ENCODE data around the gene PDE6A.

The PDE6A gene

DNA sequence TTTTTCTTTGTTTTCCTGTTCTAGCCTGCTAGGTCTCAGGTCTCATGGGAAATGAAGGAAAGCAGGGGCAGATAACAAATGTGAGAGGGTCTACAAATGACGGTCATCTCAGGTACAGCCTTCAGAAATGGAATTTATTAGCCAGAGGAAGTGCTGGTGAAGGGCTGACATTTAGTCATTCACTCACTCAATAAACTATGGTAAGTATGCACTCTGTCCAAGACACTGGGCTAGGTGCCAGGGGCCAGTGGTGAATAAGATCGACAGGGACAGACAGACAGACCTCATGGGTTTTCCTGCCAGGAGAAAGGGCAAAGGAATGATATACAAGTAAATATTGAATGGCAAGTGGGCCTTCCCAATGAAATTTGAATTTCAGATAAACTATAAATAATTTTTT is 6.3 kb downstream of the PDE6A start:
- no peak overlapping the region for H3K9ac ChIP-seq (ENCODE audit: low read length)
- no peak overlapping the region for H2AFZ ChIP-seq (ENCODE audit: low read depth, low read length)
- H3K4me1 ChIP-seq (ENCODE audit: control insufficient read depth, insufficient read depth, low read depth, low read length) = peaks cover 11% of the 10 kb centered on the region
- H3K27ac ChIP-seq (ENCODE audit: low read length, poor library complexity, severe bottlenecking) = peak overlapping the region; percentile 17
- no peaks in the 10 kb centered on the region for H3K79me1 ChIP-seq (replicated peaks; ENCODE audit: low read length, poor library complexity, severe bottlenecking)
- H3K36me3 ChIP-seq (ENCODE audit: control insufficient read depth in 1 of 2, insufficient read depth in 2 of 2, low read depth in 1 of 2, low read length in 2 of 2) = no peaks in the 10 kb centered on the region
- no peak overlapping the region for H3K4me3 ChIP-seq (ENCODE audit: insufficient read depth in 1 of 2, low read depth in 1 of 2, low read length in 2 of 2)
- no peak overlapping the region for H3K23ac ChIP-seq (ENCODE audit: low read length in 2 of 2)
- no peak overlapping the region for H3K4ac ChIP-seq (ENCODE audit: low read depth in 1 of 2, low read length in 2 of 2)
- H3K4me2 ChIP-seq (ENCODE audit: low read length, poor library complexity, severe bottlenecking) = no peak overlapping the region
- H2BK15ac ChIP-seq (ENCODE audit: low read depth, poor library complexity, severe bottlenecking) = no peak overlapping the region
- no peaks in the 10 kb centered on the region for H3K9me3 ChIP-seq (ENCODE audit: control insufficient read depth, low read length)
- H3K18ac ChIP-seq (ENCODE audit: low read depth in 1 of 2, low read length in 2 of 2) = no peak overlapping the region
- H3K27me3 ChIP-seq (ENCODE audit: control insufficient read depth in 1 of 2, insufficient read depth in 1 of 2, low read length in 2 of 2) = peaks cover 0 to 30% of the 10 kb centered on the region in 2 experiments
- no peak overlapping the region for H2BK12ac ChIP-seq (ENCODE audit: low read length in 2 of 2)
- no peak overlapping the region for H2BK5ac ChIP-seq (ENCODE audit: low read depth, low read length, poor library complexity, severe bottlenecking)
- 0% methylated on average over 1 of the region's 2 CpGs for WGBS
- no peak overlapping the region for H4K8ac ChIP-seq (ENCODE audit: low read length)
- H2AK5ac ChIP-seq (ENCODE audit: low read length, severe bottlenecking) = no peak overlapping the region
- no peak overlapping the region for H4K91ac ChIP-seq (ENCODE audit: low read length)
- no peak overlapping the region for H3K14ac ChIP-seq (ENCODE audit: low read length in 2 of 2)
- peak; percentile 69 for DNase-seq
- no peak overlapping the region for H2BK120ac ChIP-seq (ENCODE audit: low read depth, low read length)

DNA sequence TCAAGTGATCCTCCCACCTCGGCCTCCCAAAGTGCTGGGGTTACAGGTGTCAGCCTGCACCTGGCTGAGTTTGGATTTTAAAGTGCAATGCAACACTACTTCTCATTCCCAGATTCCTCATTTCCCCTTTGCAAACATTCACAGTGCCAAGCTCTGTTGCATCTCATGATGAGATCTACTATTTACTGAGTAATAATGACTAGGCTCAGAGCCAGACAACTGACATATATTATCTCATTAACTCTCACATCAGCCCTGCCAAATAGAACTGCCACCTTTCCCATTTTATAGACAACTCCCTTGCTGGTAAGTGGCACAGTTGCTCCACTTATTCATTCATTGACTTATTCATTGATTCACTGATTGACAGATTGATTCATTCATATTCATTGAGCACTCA is 7.0 kb downstream of the PDE6A start:
- Histone ChIP-seq H3K9ac (ENCODE audit: low read length) (no peak overlapping the region), H3K9me3 (ENCODE audit: control insufficient read depth, low read length) (no peaks in the 10 kb centered on the region), H2BK120ac (ENCODE audit: low read depth, low read length) (no peak overlapping the region), H2AFZ (ENCODE audit: low read depth, low read length) (no peak overlapping the region), H3K4me3 (ENCODE audit: insufficient read depth in 1 of 2, low read depth in 1 of 2, low read length in 2 of 2) (no peak overlapping the region), H2BK5ac (ENCODE audit: low read depth, low read length, poor library complexity, severe bottlenecking) (no peak overlapping the region), H3K36me3 (ENCODE audit: control insufficient read depth in 1 of 2, insufficient read depth in 2 of 2, low read depth in 1 of 2, low read length in 2 of 2) (no peaks in the 10 kb centered on the region), H3K27ac (ENCODE audit: low read length, poor library complexity, severe bottlenecking) (peak overlapping the region; percentile 17), H4K8ac (ENCODE audit: low read length) (no peak overlapping the region), H3K18ac (ENCODE audit: low read depth in 1 of 2, low read length in 2 of 2) (no peak overlapping the region), H3K79me1 (replicated peaks; ENCODE audit: low read length, poor library complexity, severe bottlenecking) (no peaks in the 10 kb centered on the region), H2AK5ac (ENCODE audit: low read length, severe bottlenecking) (no peak overlapping the region), H2BK12ac (ENCODE audit: low read length in 2 of 2) (no peak overlapping the region), H3K4me2 (ENCODE audit: low read length, poor library complexity, severe bottlenecking) (no peak overlapping the region), H3K14ac (ENCODE audit: low read length in 2 of 2) (no peak overlapping the region), H3K27me3 (ENCODE audit: control insufficient read depth in 1 of 2, insufficient read depth in 1 of 2, low read length in 2 of 2) (peaks cover 0 to 30% of the 10 kb centered on the region in 2 experiments), H3K23ac (ENCODE audit: low read length in 2 of 2) (no peak overlapping the region), H2BK15ac (ENCODE audit: low read depth, poor library complexity, severe bottlenecking) (no peak overlapping the region), H3K4ac (ENCODE audit: low read depth in 1 of 2, low read length in 2 of 2) (no peak overlapping the region), H3K4me1 (ENCODE audit: control insufficient read depth, insufficient read depth, low read depth, low read length) (peaks cover 11% of the 10 kb centered on the region), H4K91ac (ENCODE audit: low read length) (no peak overlapping the region)
- no peak for DNase-seq
- 91% methylated on average over 1 of the region's 1 CpG for WGBS

DNA sequence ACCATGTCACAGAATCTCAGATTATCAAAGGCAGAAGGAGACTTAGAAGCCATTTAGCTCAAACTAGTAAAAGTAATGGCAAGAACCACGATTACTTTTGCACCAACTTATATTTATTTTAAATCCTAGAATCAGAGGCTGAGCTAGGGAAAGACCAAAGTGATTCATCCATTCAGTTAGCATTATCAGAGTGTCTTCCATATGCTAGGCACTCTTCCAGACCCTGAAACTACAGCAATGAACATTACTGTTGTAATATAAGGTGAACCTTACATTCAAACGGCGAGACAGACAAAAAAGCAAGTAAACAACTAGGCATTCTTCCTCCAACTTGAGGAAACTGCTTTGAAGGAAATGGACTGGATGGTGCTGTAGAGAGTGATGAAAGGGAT is 7.9 kb downstream of the PDE6A start:
- Histone ChIP-seq H2BK5ac (ENCODE audit: low read depth, low read length, poor library complexity, severe bottlenecking) (no peak overlapping the region), H2AFZ (ENCODE audit: low read depth, low read length) (no peak overlapping the region), H3K36me3 (ENCODE audit: control insufficient read depth in 1 of 2, insufficient read depth in 2 of 2, low read depth in 1 of 2, low read length in 2 of 2) (no peaks in the 10 kb centered on the region), H3K4me1 (ENCODE audit: control insufficient read depth, insufficient read depth, low read depth, low read length) (peaks cover 11% of the 10 kb centered on the region), H2AK5ac (ENCODE audit: low read length, severe bottlenecking) (peak overlapping the region; percentile 44), H3K9me3 (ENCODE audit: control insufficient read depth, low read length) (no peaks in the 10 kb centered on the region), H2BK120ac (ENCODE audit: low read depth, low read length) (no peak overlapping the region), H4K91ac (ENCODE audit: low read length) (no peak overlapping the region), H2BK12ac (ENCODE audit: low read length in 2 of 2) (no peak overlapping the region), H2BK15ac (ENCODE audit: low read depth, poor library complexity, severe bottlenecking) (no peak overlapping the region), H3K9ac (ENCODE audit: low read length) (no peak overlapping the region), H3K4me2 (ENCODE audit: low read length, poor library complexity, severe bottlenecking) (no peak overlapping the region), H3K23ac (ENCODE audit: low read length in 2 of 2) (no peak overlapping the region), H3K4ac (ENCODE audit: low read depth in 1 of 2, low read length in 2 of 2) (no peak overlapping the region), H3K14ac (ENCODE audit: low read length in 2 of 2) (no peak overlapping the region), H3K27me3 (ENCODE audit: control insufficient read depth in 1 of 2, insufficient read depth in 1 of 2, low read length in 2 of 2) (peaks cover 0 to 33% of the 10 kb centered on the region in 2 experiments), H4K8ac (ENCODE audit: low read length) (no peak overlapping the region), H3K4me3 (ENCODE audit: insufficient read depth in 1 of 2, low read depth in 1 of 2, low read length in 2 of 2) (no peak overlapping the region), H3K79me1 (replicated peaks; ENCODE audit: low read length, poor library complexity, severe bottlenecking) (no peaks in the 10 kb centered on the region), H3K27ac (ENCODE audit: low read length, poor library complexity, severe bottlenecking) (no peak overlapping the region), H3K18ac (ENCODE audit: low read depth in 1 of 2, low read length in 2 of 2) (no peak overlapping the region)
- no peak for DNase-seq
- 91% methylated on average over 3 of the region's 3 CpGs for WGBS

DNA sequence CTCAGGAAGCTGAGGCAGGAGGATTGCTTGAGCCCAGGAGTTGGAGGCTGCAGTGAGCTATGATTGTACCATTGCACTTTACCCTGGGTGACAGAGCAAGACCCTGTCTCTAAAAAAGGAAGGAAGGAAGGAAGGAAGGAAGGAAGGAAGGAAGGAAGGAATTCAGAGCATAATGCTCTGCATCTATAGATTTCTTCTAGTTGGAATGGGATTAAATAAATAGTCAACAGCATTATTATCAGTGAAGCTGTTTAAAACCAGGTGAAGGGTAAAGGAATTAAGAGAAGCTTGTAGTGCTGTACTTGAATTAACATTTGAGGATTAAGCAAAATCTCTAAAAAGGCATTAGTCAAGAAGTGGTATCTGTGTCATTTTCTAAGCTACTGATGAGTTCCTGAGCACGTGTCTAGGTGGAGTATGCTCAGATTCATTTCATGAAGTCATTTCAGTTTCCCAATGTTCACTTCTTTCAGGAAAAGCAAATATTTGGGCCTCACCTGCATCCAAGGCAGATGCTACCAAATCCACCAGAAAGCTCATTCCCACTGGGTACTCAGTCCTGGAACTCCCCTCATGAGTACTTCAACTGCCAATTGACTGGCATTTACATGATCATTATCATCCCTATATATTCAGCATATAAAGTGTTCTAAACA is 8.4 kb downstream of the PDE6A start:
- no peak for DNase-seq
- Histone ChIP-seq H3K79me1 (replicated peaks; ENCODE audit: low read length, poor library complexity, severe bottlenecking) (no peaks in the 10 kb centered on the region), H3K4me2 (ENCODE audit: low read length, poor library complexity, severe bottlenecking) (no peak overlapping the region), H4K8ac (ENCODE audit: low read length) (no peak overlapping the region), H2BK5ac (ENCODE audit: low read depth, low read length, poor library complexity, severe bottlenecking) (no peak overlapping the region), H2AFZ (ENCODE audit: low read depth, low read length) (no peak overlapping the region), H2BK120ac (ENCODE audit: low read depth, low read length) (no peak overlapping the region), H3K4me3 (ENCODE audit: insufficient read depth in 1 of 2, low read depth in 1 of 2, low read length in 2 of 2) (no peak overlapping the region), H2AK5ac (ENCODE audit: low read length, severe bottlenecking) (no peak overlapping the region), H2BK15ac (ENCODE audit: low read depth, poor library complexity, severe bottlenecking) (no peak overlapping the region), H3K18ac (ENCODE audit: low read depth in 1 of 2, low read length in 2 of 2) (no peak overlapping the region), H3K27ac (ENCODE audit: low read length, poor library complexity, severe bottlenecking) (no peak overlapping the region), H4K91ac (ENCODE audit: low read length) (no peak overlapping the region), H3K14ac (ENCODE audit: low read length in 2 of 2) (no peak overlapping the region), H2BK12ac (ENCODE audit: low read length in 2 of 2) (no peak overlapping the region), H3K4me1 (ENCODE audit: control insufficient read depth, insufficient read depth, low read depth, low read length) (peaks cover 11% of the 10 kb centered on the region), H3K23ac (ENCODE audit: low read length in 2 of 2) (no peak overlapping the region), H3K9me3 (ENCODE audit: control insufficient read depth, low read length) (no peaks in the 10 kb centered on the region), H3K36me3 (ENCODE audit: control insufficient read depth in 1 of 2, insufficient read depth in 2 of 2, low read depth in 1 of 2, low read length in 2 of 2) (no peaks in the 10 kb centered on the region), H3K27me3 (ENCODE audit: control insufficient read depth in 1 of 2, insufficient read depth in 1 of 2, low read length in 2 of 2) (peaks cover 0 to 35% of the 10 kb centered on the region in 2 experiments), H3K4ac (ENCODE audit: low read depth in 1 of 2, low read length in 2 of 2) (no peak overlapping the region), H3K9ac (ENCODE audit: low read length) (no peak overlapping the region)
- WGBS = 96% methylated on average over 1 of the region's 1 CpG

Data from mesenchymal stem cell (in vitro differentiated cells and primary cell).